Measurements from ENCODE around the gene TNIP3.

Gene TNIP3

GRCh38 chr4:121138039-121138825, 25.9 kb downstream of the TNIP3 start:
- no peak for DNase-seq (ENCODE audit: low spot score)

GRCh38 chr4:121130326-121130660, 33.8 kb downstream of the TNIP3 start:
- no peak for DNase-seq (ENCODE audit: low spot score)

GRCh38 chr4:121129606-121130325, 34.4 kb downstream of the TNIP3 start:
- DNase-seq (ENCODE audit: low spot score), result no peak

GRCh38 chr4:121127100-121127499, 37.0 kb downstream of the TNIP3 start:
- no peak for DNase-seq (ENCODE audit: low spot score)

GRCh38 chr4:121126449-121127006, 37.6 kb downstream of the TNIP3 start:
- DNase-seq (ENCODE audit: low spot score), result no peak

GRCh38 chr4:121125498-121125885, 38.6 kb downstream of the TNIP3 start:
- DNase-seq (ENCODE audit: low spot score), result no peak

- no peak for DNase-seq (ENCODE audit: low spot score)
Observed at GRCh38 chr4:121122661-121123060, 41.5 kb downstream of the TNIP3 start.

- no peak for DNase-seq (ENCODE audit: low spot score)
Observed at GRCh38 chr4:121119715-121120114, 44.4 kb downstream of the TNIP3 start.

- no peak for DNase-seq (ENCODE audit: low spot score)
Observed at GRCh38 chr4:121118344-121118743, 45.8 kb downstream of the TNIP3 start.

- no peak for DNase-seq (ENCODE audit: low spot score)
Observed at GRCh38 chr4:121114756-121115155, 49.4 kb downstream of the TNIP3 start.

GRCh38 chr4:121112530-121112929, 51.6 kb downstream of the TNIP3 start:
- DNase-seq (ENCODE audit: low spot score), result no peak

- no peak for DNase-seq (ENCODE audit: low spot score)
Observed at GRCh38 chr4:121108557-121108956, 55.6 kb downstream of the TNIP3 start.

- no peak for DNase-seq (ENCODE audit: low spot score)
Observed at GRCh38 chr4:121107507-121107906, 56.6 kb downstream of the TNIP3 start.

GRCh38 chr4:121100093-121100775, 63.9 kb downstream of the TNIP3 start:
- DNase-seq (ENCODE audit: low spot score), result no peak

GRCh38 chr4:121098266-121098665, 65.9 kb downstream of the TNIP3 start:
- DNase-seq (ENCODE audit: low spot score), result no peak

- DNase-seq (ENCODE audit: low spot score), result no peak
Observed at GRCh38 chr4:121096629-121097028, 67.5 kb downstream of the TNIP3 start.

- DNase-seq (ENCODE audit: low spot score), result no peak
Observed at GRCh38 chr4:121096191-121096590, 67.9 kb downstream of the TNIP3 start.

- no peak for DNase-seq (ENCODE audit: low spot score)
Observed at GRCh38 chr4:121094297-121094966, 69.7 kb downstream of the TNIP3 start.

- no peak for DNase-seq (ENCODE audit: low spot score)
Observed at GRCh38 chr4:121093261-121093660, 70.9 kb downstream of the TNIP3 start.

- DNase-seq (ENCODE audit: low spot score), result no peak
Observed at GRCh38 chr4:121091941-121092340, 72.2 kb downstream of the TNIP3 start.

- no peak for DNase-seq (ENCODE audit: low spot score)
Observed at GRCh38 chr4:121088867-121089266, 75.3 kb downstream of the TNIP3 start.
